GM12873 (cell line): ENCODE measurements around the gene RASL10B.

Experiments used
- CTCF ChIP-seq: IDR thresholded peaks from 2 replicates; pipeline ENCODE4 v1.5.1; 2012; ENCODE audit warnings: low read depth, mild to moderate bottlenecking, moderate library complexity, low read length, control low read depth; ENCODE audit not compliant: insufficient read depth; ENCODE audit errors: missing control alignments

RASL10B gene

DNA sequence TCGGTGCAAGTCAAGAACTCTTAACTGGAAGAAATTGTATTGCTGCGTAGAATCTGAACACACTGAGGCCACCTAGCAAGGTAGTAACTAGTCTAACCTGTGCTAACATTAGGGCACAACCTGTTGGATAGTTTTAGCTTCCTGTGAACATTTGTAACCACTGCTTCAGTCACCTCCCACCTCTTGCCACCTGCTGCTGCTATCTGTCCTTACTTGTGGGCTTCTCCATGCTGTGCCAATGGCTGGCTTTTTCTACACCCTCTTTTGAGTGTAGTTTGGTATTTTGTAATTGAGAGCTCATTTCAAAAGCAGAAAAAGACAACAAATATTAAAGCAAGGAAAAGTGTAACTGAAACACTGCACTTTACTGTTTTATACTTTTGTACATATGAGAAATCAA is 7.7 kb upstream of the RASL10B start:
- TF ChIP-seq CTCF = no peak

GRCh38 chr17:35725058-35725457 is 6.4 kb upstream of the RASL10B start:
- TF ChIP-seq CTCF = no peak

DNA sequence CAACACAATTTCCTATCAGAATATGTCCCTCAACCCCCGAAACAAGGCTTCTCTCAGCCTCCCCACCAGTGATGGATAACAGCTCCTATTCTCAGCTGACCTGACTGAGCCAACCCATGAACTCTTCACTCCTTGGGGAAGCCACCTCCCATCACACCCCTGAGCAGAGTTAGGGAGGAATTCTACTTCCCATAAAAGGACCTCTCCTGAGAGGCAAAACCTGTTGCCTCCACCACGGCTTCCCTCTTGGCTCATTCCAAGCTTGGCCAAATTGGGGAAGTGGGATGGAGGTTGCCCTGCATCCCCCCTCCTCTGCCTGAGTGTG is 5.7 kb upstream of the RASL10B start:
- no peak for TF ChIP-seq CTCF

DNA sequence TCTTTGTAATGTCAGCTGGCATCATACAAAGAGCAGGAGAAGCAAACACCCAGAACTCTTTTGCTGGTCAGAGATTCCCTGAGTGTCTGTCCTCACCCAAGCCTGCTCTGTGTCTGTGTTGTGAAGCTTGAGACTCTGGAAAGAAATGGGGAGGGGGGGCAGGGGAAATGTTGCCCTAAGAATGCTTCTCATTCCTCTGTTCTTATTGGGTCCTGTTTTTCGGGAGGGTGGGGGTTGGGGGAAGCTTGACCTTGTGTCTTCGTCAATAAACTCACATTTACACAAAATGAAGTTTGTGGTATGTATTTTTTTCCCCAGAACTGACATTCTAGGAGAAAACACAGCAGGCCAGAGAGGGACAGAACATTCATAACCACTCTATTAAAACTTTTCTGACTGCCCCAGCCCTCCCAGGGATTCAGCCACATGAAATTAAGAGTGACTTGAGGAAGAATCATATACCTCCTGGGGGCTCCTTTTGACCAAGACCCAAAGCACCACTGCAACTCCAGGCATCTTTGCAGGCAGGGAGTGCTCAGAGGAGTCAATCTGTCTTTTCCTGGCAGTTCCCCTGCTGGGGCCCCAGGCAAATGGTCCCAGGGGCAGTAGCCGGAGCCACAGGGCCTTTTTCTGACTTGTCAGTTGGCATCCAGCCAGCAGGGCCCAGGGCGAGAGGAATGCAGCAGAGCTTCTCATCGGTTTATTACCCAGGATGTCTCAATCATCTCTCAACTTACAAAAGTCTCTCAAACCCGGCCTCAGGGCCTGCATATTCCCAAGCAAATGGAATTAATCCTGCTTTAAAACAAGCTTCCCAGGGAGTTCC is 5.1 kb upstream of the RASL10B start:
- TF ChIP-seq CTCF = no peak

DNA sequence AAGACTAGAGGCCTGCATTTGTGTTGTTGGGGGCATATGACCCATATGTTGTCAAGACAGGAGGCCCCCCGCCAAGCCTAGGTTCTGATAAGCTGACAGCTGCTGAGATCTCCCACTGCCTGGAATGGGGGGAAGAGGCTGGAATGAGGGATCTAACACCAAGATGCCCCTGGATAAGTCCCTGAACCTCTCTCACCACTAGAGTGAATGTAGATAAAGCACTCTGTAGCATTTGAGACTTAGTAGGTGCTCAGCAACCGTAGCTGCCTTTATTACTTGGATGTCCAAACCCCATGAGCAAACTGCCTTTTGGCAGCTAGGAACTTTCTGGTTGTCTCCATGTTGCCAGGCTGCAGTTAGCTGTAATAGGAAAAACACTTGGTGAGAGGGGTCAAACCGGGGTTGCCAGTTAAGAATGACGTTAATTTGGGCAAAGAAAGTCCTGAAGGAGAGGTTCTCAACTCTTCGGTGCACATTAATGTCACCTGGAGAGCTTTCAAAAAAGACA is 4.4 kb upstream of the RASL10B start:
- no peak for TF ChIP-seq CTCF

- TF ChIP-seq CTCF = no peak
These were observed 3.8 kb upstream of the RASL10B start for GRCh38 chr17:35727635-35728034.

DNA sequence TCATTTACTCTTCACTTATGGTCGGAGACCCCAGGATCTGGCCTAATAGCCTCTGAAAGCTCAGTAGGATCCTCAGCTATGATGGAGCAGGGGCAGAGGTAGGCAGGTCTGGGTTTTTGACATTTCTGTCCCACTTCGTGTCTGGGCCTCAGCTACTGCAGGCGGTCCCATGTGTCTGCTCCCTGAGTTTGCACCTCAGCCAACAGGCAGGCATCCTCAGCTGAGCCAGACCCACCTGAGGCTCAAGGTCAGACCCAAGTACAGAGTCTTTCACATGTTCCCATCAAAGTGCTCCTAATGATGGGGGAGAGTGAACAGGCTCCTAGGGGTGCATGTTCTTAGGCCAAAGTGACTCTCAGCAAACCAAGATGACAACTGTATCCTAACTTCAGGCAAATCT is 2.9 kb upstream of the RASL10B start:
- no peak for TF ChIP-seq CTCF
